Measurements from ENCODE around the gene CCDC90B. TPM values are rescaled to one million over a fixed set of nuclear protein-coding genes. Genes with fewer than 3 reads are reported as not detected.
A peak's percentile ranks its signal among the peaks of the same experiment; 100 is the strongest.

The CCDC90B gene
- total and polyA plus RNA-seq, 2 of the 13 experiments (the other 11 are each of a cell fraction or from before 2014, with no cell fraction given), result 17.1 to 46.1 TPM

DNA sequence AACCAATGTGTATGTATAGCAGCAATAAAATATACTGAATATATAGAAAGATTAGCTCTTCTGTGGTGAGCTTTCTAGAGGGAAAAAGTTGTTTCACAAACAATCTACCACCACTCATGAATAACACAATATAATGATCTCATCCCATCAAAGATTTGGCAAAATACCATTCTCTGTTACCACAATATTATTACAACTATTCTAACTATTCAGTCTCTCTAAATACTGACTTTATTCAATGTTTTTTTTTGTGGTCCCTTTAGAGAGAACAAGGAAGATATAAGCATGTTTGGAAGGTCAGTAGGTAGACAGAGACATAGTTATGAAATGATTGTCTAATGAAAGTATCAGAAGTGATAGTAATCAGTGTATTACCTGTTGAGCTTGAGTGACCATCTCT, 7.8 kb downstream of the CCDC90B start (continued):
- TF ChIP-seq, protein P1, sequence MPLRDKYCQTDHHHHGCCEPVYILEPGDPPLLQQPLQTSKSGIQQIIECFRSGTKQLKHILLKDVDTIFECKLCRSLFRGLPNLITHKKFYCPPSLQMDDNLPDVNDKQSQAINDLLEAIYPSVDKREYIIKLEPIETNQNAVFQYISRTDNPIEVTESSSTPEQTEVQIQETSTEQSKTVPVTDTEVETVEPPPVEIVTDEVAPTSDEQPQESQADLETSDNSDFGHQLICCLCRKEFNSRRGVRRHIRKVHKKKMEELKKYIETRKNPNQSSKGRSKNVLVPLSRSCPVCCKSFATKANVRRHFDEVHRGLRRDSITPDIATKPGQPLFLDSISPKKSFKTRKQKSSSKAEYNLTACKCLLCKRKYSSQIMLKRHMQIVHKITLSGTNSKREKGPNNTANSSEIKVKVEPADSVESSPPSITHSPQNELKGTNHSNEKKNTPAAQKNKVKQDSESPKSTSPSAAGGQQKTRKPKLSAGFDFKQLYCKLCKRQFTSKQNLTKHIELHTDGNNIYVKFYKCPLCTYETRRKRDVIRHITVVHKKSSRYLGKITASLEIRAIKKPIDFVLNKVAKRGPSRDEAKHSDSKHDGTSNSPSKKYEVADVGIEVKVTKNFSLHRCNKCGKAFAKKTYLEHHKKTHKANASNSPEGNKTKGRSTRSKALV (CRISPR knock-in tag; IDR thresholded peaks at IDR 0.05), result no peak
- TF ChIP-seq PRPF4 (IDR thresholded peaks at IDR 0.05; ENCODE audit: low read depth, low read length, poor library complexity, severe bottlenecking), result no peak
- no peak for TF ChIP-seq ZSCAN21 (CRISPR knock-in tag; IDR thresholded peaks at IDR 0.05; ENCODE audit: borderline replicate concordance)
- TF ChIP-seq KLF15 (CRISPR knock-in tag; IDR thresholded peaks at IDR 0.05; ENCODE audit: borderline replicate concordance), result no peak

DNA sequence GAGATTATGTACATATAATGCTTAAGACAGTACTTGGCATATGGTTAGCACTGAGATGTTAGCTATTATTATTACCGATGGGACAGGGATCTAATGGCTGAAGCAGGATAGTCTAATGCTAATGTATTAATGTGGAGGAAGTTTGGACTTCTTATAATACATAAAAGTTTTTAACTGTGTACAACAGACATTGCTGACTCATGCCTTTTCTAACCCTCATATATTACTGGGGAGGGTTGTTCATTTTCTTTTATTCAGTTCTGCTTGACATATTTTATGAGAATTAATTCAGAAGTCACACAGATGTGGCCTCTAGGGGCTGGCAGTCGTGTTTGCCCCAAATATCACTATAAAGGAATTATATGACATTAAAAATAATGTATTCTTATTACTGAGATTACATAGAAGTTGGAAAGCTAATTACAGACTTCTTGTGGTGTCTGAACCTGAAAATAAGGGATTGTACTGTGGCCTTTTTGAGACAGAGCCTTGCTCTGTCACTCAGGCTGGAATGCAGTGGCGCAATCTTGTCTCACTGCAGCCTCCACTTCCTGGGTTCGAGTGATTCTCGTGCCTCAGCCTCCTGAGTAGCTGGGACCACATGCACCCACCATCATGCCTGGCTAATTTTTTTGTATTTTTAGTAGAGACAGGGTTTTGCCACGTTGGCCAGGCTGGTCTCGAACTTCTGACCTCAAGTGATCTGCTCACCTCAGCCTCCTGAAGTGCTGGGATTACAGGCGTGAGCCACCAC, 10.1 kb downstream of the CCDC90B start:
- no TSS peak for BruUV-seq (replicated peaks)
- intact Hi-C loops (cut with micrococcal nuclease; ENCODE audit: unreplicated experiment), result no loop called here
- Histone ChIP-seq H3K9ac (ENCODE audit: insufficient read depth, low read depth, low read length) (no peak overlapping the region), H3K4me3 (replicated peaks in 1 of 3; ENCODE audit: insufficient read depth in 1 of 3, low read depth in 2 of 3, low read length in 3 of 3) (no peak overlapping the region), H3K79me2 (ENCODE audit: insufficient read depth, low read length) (no peaks in the 10 kb centered on the region), H3K9me3 (ENCODE audit: low read length) (no peaks in the 10 kb centered on the region), H3K4me1 (ENCODE audit: insufficient read depth, low read length) (no peaks in the 10 kb centered on the region), H2AFZ (ENCODE audit: low read length) (no peak overlapping the region), H3K4me2 (ENCODE audit: low read depth, low read length) (no peak overlapping the region), H3K27me3 (ENCODE audit: control insufficient read depth in 1 of 2, insufficient read depth in 2 of 2, low read length in 2 of 2) (no peaks in the 10 kb centered on the region), H4K20me1 (ENCODE audit: insufficient read depth, low read length) (no peaks in the 10 kb centered on the region), H3K27ac (ENCODE audit: extremely low read length, insufficient read depth, low read length) (no peak overlapping the region), H3K36me3 (replicated peaks in 1 of 2; ENCODE audit: control insufficient read depth in 1 of 2, insufficient read depth in 2 of 2, low read length in 2 of 2) (peaks cover 0 to 9% of the 10 kb centered on the region in 2 experiments; a peak in 4 of 5 replicates)
- in situ Hi-C loops (cut with HindIII; ENCODE audit: extremely low pct_ligation_motif_present, low pct_unique_long_range_greater_than_20kb), result no loop called here
- 95% methylated on average over 8 of the region's 8 CpGs for WGBS (ENCODE audit: low lambda C conversion rate)
- ChIA-PET POLR2A (interaction anchor here (1.2 kb wide), 1 partner anchor 10 kb away, joined by 6 read pairs; the partner anchor contains the start of gene CCDC90B), CTCF (ENCODE audit: low intra/inter-chr PET ratio, low total read pairs) (no interaction called here)
- TF ChIP-seq MAFF (IDR thresholded peaks at IDR 0.05; ENCODE audit: low read depth, low read length), result peak; percentile 77
- no peak for TF ChIP-seq ZFP36L2 (CRISPR knock-in tag; IDR thresholded peaks at IDR 0.05)
- peak; percentile 84 to 90 for TF ChIP-seq MAFK (conservative IDR thresholded peaks at IDR 0.05 in 1 of 2, IDR thresholded peaks at IDR 0.05 in 1 of 2; ENCODE audit: low read length in 2 of 2)
- TF ChIP-seq, protein P2, sequence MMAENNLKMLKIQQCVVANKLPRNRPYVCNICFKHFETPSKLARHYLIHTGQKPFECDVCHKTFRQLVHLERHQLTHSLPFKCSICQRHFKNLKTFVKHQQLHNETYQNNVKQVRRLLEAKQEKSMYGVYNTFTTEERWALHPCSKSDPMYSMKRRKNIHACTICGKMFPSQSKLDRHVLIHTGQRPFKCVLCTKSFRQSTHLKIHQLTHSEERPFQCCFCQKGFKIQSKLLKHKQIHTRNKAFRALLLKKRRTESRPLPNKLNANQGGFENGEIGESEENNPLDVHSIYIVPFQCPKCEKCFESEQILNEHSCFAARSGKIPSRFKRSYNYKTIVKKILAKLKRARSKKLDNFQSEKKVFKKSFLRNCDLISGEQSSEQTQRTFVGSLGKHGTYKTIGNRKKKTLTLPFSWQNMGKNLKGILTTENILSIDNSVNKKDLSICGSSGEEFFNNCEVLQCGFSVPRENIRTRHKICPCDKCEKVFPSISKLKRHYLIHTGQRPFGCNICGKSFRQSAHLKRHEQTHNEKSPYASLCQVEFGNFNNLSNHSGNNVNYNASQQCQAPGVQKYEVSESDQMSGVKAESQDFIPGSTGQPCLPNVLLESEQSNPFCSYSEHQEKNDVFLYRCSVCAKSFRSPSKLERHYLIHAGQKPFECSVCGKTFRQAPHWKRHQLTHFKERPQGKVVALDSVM (CRISPR knock-in tag; IDR thresholded peaks at IDR 0.05), result peak; percentile 90
- TF ChIP-seq FLYWCH1 (CRISPR knock-in tag; IDR thresholded peaks at IDR 0.05), result no peak
- TF ChIP-seq NCOA1 (CRISPR knock-in tag; IDR thresholded peaks at IDR 0.05), result no peak
- FAIRE-seq, result no peak
- DNase-seq (ENCODE audit: low spot score), result no peak
- ATAC-seq, result no peak

All from HepG2 (cell line).